22Rv1 (cell line): ENCODE data around the gene MC4R.

Source experiments
- H3K27ac ChIP-seq: fragments of 450-650 bp; 2 replicates; pipeline ENCODE4 v1.5.1; 2017
- CTCF ChIP-seq: fragments of 450-650 bp; IDR thresholded peaks from 2 replicates; pipeline ENCODE4 v1.5.1; 2017; ENCODE audit warnings: mild to moderate bottlenecking
- ZFX ChIP-seq: fragments of 450-650 bp; IDR thresholded peaks from 2 replicates; pipeline ENCODE4 v1.6.1; 2017; ENCODE audit warnings: antibody characterized with exemption, borderline replicate concordance

The MC4R gene

GRCh38 chr18:60329131-60329530, 43.4 kb downstream of the MC4R start:
- H3K27ac ChIP-seq = no peak overlapping the region
- no peak for TF ChIP-seq CTCF
- TF ChIP-seq ZFX = no peak

DNA sequence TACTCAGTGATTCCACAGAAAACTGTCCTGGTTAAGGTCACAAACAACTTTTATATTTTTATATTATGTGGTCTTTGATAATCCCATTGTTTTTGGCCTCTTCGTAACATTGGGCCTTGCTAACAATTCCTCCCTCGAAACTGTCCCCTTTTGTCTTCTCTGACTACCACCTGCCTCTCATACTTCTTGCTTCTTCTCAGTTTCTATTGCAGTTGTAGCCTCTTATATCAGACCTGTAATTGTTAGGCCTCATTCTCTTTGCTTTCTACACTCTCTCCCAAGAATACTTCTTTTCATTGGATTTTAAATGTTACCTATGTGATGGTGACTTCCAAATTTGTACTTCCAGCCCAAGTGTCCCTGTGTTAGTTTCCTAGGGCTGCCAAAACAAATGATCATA, 44.7 kb downstream of the MC4R start:
- TF ChIP-seq ZFX = no peak
- no peak for TF ChIP-seq CTCF
- no peak overlapping the region for H3K27ac ChIP-seq

GRCh38 chr18:60322591-60322990, 50.0 kb downstream of the MC4R start:
- TF ChIP-seq ZFX (no peak), CTCF (no peak)
- H3K27ac ChIP-seq = no peak overlapping the region
